SHP77 treated with DMSO at 0.1 percent for 48 hours (cell line): Measurements from ENCODE around the gene NF2.

Experiments used
- DNase-seq: peaks from one replicate; lab custom pipeline; 2025; lab: John Stamatoyannopoulos, UW

Gene NF2

GRCh38 chr22:29668673-29669072, 65.2 kb downstream of the NF2 start:
- no peak for DNase-seq

GRCh38 chr22:29670626-29671025, 67.2 kb downstream of the NF2 start:
- DNase-seq = no peak

GRCh38 chr22:29673361-29674066, 70.1 kb downstream of the NF2 start:
- no peak for DNase-seq

GRCh38 chr22:29674121-29674520, 70.7 kb downstream of the NF2 start:
- no peak for DNase-seq

- DNase-seq = no peak
Measured at GRCh38 chr22:29679316-29679715, 75.9 kb downstream of the NF2 start.

GRCh38 chr22:29683536-29683935, 80.1 kb downstream of the NF2 start:
- DNase-seq = no peak

- DNase-seq = no peak
Measured at GRCh38 chr22:29684244-29684643, 80.8 kb downstream of the NF2 start.

- DNase-seq = no peak
Measured at GRCh38 chr22:29689206-29689879, 85.9 kb downstream of the NF2 start.

- no peak for DNase-seq
Measured at GRCh38 chr22:29689880-29690213, 86.4 kb downstream of the NF2 start.

GRCh38 chr22:29690476-29690875, 87.0 kb downstream of the NF2 start:
- no peak for DNase-seq

- DNase-seq = no peak
Measured at GRCh38 chr22:29691636-29692326, 88.3 kb downstream of the NF2 start.

- no peak for DNase-seq
Measured at GRCh38 chr22:29692327-29692640, 88.9 kb downstream of the NF2 start.

GRCh38 chr22:29693161-29693560, 89.7 kb downstream of the NF2 start:
- DNase-seq = no peak

- DNase-seq = no peak
Measured at GRCh38 chr22:29693671-29694070, 90.2 kb downstream of the NF2 start.

GRCh38 chr22:29695129-29695926, 91.9 kb downstream of the NF2 start:
- no peak for DNase-seq

- no peak for DNase-seq
Measured at GRCh38 chr22:29697853-29698598, 94.6 kb downstream of the NF2 start.

- peak; percentile 35 for DNase-seq
Measured at GRCh38 chr22:29700206-29700899, 96.9 kb downstream of the NF2 start.

GRCh38 chr22:29700900-29701154, 97.4 kb downstream of the NF2 start:
- peak; percentile 45 for DNase-seq

- DNase-seq = peak; percentile 85
Measured at GRCh38 chr22:29701155-29701999, 97.9 kb downstream of the NF2 start.
